HG02798 (cell line): ENCODE data around the gene NEIL3.

ENCODE experiments used
- ATAC-seq: cut with Tn5 transposase; IDR thresholded peaks from one replicate; pipeline ENCODE4 v1.9.1; 2021; ENCODE audit warnings: mild to moderate bottlenecking; ENCODE audit not compliant: unreplicated experiment, poor library complexity

NEIL3 gene

GRCh38 chr4:177404342-177404741 lies 94.7 kb downstream of the NEIL3 start:
- ATAC-seq, result no peak

DNA sequence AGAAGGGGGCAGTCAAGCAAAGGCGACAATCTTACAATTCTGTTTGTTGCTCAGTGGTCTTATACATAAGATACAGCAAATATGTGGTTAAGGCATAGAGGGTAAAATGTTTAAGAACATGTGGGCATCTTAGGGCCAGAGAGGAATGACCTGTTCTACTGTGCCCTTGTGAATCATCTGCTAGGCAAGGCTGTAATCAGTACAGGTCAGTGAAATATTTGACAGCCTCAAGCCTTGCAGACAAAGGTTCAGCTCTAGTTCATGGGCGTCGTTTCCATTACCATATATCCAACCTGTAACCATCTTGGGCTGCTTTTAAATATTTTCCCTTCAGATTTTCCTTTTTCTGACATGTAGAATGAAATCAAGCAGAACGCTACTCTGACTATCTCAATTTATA lies 95.3 kb downstream of the NEIL3 start:
- ATAC-seq, result no peak

DNA sequence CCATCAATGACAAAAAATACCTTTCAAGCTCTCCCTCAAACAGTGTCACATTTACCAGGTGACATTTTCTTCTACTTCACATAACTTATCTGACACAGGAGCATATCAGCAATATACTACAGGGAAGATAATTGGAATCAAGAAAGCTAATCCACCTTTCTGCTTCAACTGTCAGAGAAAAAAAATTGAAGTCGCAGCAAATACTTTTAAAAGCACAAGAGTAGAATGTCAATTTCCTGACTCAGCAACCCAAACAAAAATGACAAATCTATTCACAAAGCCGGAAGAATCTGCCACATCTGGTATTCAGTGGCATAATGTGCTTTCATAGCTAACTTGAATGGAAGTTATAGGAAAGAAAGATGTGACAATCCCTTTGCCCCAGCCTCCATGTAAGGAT lies 95.8 kb downstream of the NEIL3 start:
- ATAC-seq, result no peak

- ATAC-seq, result no peak
Measured at GRCh38 chr4:177408023-177408422, 98.3 kb downstream of the NEIL3 start.

DNA sequence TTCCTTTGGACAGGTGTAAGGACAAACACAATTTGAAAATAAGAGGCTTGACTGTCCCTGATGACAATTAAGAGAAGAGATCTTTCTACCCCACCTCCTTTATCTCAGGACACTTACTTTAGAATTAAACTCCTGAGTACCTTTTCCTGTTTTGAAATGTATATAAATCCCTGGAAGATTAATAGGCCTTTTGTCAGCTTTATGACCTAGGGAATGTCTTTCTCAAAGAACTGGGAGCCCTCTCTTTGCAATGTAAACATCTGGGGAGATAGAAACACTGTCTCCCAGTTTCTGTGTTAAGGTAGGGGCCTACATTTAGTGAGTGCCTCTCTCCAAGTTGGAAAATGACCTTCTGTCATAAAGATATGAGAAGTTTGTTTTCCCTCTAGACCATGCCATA lies 100.9 kb downstream of the NEIL3 start:
- ATAC-seq, result no peak

- no peak for ATAC-seq
Measured at GRCh38 chr4:177411996-177412395, 102.3 kb downstream of the NEIL3 start.
